Measurements from ENCODE around the gene DNAH7.

The DNAH7 gene

DNA sequence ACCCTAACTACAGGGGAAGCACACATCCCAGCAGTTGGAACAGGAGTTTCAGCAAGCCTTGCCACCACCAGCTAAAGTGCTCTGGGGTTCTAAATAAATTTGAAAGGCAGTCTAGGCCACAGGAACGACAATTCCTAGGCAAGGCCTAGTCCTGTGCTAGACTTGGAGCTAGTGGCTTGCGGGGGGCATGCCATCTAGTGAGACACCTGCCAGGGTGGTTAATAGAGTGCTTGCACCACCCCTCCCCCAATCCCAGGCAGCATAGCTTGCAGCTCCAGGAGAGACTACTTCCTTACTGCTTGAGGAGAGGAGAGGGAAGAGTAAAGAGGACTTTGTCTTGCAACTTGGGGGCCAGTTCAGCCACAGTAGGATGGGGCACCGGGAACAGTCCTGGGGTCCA lies 309.8 kb downstream of the DNAH7 start:
- Histone ChIP-seq H3K27ac (no peak overlapping the region), H3K4me3 (ENCODE audit: low read depth, low read length) (no peak overlapping the region), H3K9ac (no peak overlapping the region), H2AFZ (no peak overlapping the region), H3K9me3 (ENCODE audit: control insufficient read depth, low read length) (no peaks in the 10 kb centered on the region), H3K4me2 (ENCODE audit: low read length) (no peak overlapping the region), H3K27me3 (ENCODE audit: control insufficient read depth, insufficient read depth, low read length) (no peaks in the 10 kb centered on the region), H3K36me3 (ENCODE audit: control insufficient read depth, insufficient read depth, low read length) (no peaks in the 10 kb centered on the region), H3K4me1 (no peaks in the 10 kb centered on the region), H3K79me2 (no peaks in the 10 kb centered on the region)
- TF ChIP-seq, protein P1, sequence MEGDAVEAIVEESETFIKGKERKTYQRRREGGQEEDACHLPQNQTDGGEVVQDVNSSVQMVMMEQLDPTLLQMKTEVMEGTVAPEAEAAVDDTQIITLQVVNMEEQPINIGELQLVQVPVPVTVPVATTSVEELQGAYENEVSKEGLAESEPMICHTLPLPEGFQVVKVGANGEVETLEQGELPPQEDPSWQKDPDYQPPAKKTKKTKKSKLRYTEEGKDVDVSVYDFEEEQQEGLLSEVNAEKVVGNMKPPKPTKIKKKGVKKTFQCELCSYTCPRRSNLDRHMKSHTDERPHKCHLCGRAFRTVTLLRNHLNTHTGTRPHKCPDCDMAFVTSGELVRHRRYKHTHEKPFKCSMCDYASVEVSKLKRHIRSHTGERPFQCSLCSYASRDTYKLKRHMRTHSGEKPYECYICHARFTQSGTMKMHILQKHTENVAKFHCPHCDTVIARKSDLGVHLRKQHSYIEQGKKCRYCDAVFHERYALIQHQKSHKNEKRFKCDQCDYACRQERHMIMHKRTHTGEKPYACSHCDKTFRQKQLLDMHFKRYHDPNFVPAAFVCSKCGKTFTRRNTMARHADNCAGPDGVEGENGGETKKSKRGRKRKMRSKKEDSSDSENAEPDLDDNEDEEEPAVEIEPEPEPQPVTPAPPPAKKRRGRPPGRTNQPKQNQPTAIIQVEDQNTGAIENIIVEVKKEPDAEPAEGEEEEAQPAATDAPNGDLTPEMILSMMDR (IDR thresholded peaks at IDR 0.05), result no peak

DNA sequence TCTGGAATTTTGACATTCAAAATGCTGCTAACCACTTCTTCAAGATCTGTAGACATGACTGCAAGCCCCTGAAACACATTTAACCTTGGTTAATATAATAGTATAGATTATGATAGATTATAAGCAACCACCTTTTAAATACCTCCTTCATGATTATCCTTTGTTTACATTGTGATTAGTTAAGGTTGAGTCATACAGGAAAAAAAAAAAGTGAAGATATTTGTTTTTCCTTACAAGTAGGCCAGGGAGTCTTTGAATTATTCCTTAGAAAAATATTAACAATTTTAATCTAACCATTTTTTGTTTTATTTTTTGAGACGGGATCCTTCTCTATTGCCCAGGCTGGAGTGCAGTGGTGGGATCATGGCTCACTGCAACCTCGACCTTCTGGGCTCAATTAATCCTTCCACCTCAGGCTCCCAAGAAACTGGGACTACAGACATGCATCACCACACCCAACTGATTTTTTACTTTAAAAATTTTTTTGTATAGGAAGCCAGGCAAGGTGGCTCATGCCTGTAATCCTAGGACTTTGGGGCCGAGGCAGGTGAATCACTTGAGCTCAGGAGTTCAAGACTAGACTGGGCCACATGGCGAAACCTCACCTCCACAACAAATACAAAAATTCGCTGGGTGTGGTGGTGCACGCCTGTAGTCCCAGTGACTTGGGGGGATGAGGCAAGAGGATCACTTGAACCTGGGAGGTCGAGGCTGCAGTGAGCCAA lies 312.3 kb downstream of the DNAH7 start:
- TF ChIP-seq, protein P1 (IDR thresholded peaks at IDR 0.05), result no peak
- no peak overlapping the region for H2AFZ ChIP-seq
- H3K79me2 ChIP-seq, result no peaks in the 10 kb centered on the region
- no peak overlapping the region for H3K9ac ChIP-seq
- H3K27ac ChIP-seq, result no peak overlapping the region
- H3K4me1 ChIP-seq, result no peaks in the 10 kb centered on the region
- no peaks in the 10 kb centered on the region for H3K9me3 ChIP-seq (ENCODE audit: control insufficient read depth, low read length)
- H3K36me3 ChIP-seq (ENCODE audit: control insufficient read depth, insufficient read depth, low read length), result no peaks in the 10 kb centered on the region
- H3K4me3 ChIP-seq (ENCODE audit: low read depth, low read length), result no peak overlapping the region
- no peaks in the 10 kb centered on the region for H3K27me3 ChIP-seq (ENCODE audit: control insufficient read depth, insufficient read depth, low read length)
- no peak overlapping the region for H3K4me2 ChIP-seq (ENCODE audit: low read length)

GRCh38 chr2:195741191-195741590 lies 327.4 kb downstream of the DNAH7 start:
- H3K79me2 ChIP-seq, result no peaks in the 10 kb centered on the region
- H3K9ac ChIP-seq, result no peak overlapping the region
- no peaks in the 10 kb centered on the region for H3K27me3 ChIP-seq (ENCODE audit: control insufficient read depth, insufficient read depth, low read length)
- TF ChIP-seq, protein P1 (IDR thresholded peaks at IDR 0.05), result no peak
- H3K4me2 ChIP-seq (ENCODE audit: low read length), result no peak overlapping the region
- H2AFZ ChIP-seq, result no peak overlapping the region
- H3K9me3 ChIP-seq (ENCODE audit: control insufficient read depth, low read length), result no peaks in the 10 kb centered on the region
- no peaks in the 10 kb centered on the region for H3K36me3 ChIP-seq (ENCODE audit: control insufficient read depth, insufficient read depth, low read length)
- H3K4me3 ChIP-seq (ENCODE audit: low read depth, low read length), result no peak overlapping the region
- no peaks in the 10 kb centered on the region for H3K4me1 ChIP-seq
- H3K27ac ChIP-seq, result no peak overlapping the region

DNA sequence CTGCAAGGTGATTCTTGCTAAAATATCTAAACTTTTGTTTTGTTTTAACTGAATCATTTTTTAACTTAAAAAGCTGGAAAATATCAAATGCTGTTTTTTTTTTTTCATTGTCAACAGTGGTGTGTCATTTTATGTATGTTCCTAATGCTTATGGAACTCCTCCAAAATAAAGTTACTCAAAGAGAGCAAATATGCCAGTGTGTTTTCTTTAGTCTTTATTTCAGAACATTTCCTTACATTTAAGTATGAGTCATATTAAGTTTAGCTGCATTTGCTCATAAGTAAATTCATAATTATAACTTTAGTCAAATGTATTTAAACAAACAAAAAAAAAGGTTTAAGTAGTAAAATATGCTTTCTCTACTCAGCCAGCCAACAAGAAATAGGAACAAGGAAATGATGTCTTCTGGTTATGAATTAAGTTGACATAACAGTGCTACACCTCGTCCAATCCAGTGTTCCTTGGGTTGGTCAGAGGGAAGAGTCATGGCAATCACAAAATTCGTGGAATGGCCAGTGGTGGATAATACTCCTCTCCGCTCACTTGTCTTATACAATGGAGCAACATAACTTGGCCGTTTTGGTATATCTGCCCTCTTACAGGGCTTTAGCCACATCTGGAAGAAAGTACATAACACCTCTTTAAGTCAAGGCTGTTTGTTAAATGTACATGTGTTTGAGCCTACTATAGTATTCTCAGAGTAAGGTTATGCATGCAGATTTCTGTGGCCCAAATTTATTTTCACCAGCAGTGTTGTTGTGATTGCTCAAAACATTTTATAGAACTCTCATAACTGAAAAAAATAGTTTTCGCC lies 330.9 kb downstream of the DNAH7 start:
- no peaks in the 10 kb centered on the region for H3K27me3 ChIP-seq (ENCODE audit: control insufficient read depth, insufficient read depth, low read length)
- no peak overlapping the region for H3K4me3 ChIP-seq (ENCODE audit: low read depth, low read length)
- no peak overlapping the region for H3K9ac ChIP-seq
- no peak overlapping the region for H2AFZ ChIP-seq
- H3K4me2 ChIP-seq (ENCODE audit: low read length), result no peak overlapping the region
- H3K36me3 ChIP-seq (ENCODE audit: control insufficient read depth, insufficient read depth, low read length), result no peaks in the 10 kb centered on the region
- no peaks in the 10 kb centered on the region for H3K9me3 ChIP-seq (ENCODE audit: control insufficient read depth, low read length)
- no peaks in the 10 kb centered on the region for H3K79me2 ChIP-seq
- TF ChIP-seq, protein P1 (IDR thresholded peaks at IDR 0.05), result no peak
- H3K4me1 ChIP-seq, result no peaks in the 10 kb centered on the region
- H3K27ac ChIP-seq, result no peak overlapping the region

Measured in parathyroid adenoma (tissue), 2 donors.